Endothelial cell of umbilical vein (primary cell): ENCODE measurements around the gene SLC8A1.

Experiments used
- CTCF ChIP-seq, 2 donors: IDR thresholded peaks; 1 replicate in 1 of 2; 2 replicates in 1 of 2; pipeline ENCODE4 v1.5.1; 2011; ENCODE audit warnings: low read length in 2 of 2, mild to moderate bottlenecking in 2 of 2, moderate library complexity in 2 of 2, control low read depth in 1 of 2, inconsistent platforms in 1 of 2, low read depth in 1 of 2; ENCODE audit not compliant: insufficient read depth in 1 of 2; ENCODE audit errors: extremely low read depth in 1 of 2
- EZH2 ChIP-seq: IDR thresholded peaks from 2 replicates; pipeline ENCODE4 v1.6.1; 2012; ENCODE audit warnings: borderline replicate concordance, low read depth, mild to moderate bottlenecking, moderate library complexity, low read length, inconsistent platforms; ENCODE audit not compliant: severe bottlenecking
- FOS ChIP-seq: IDR thresholded peaks from 2 replicates; pipeline ENCODE4 v1.6.1; 2011; ENCODE audit warnings: mild to moderate bottlenecking, low read length, moderate library complexity, borderline replicate concordance; ENCODE audit not compliant: insufficient read depth
- JUN ChIP-seq: IDR thresholded peaks from 2 replicates; pipeline ENCODE4 v1.6.1; 2011; ENCODE audit warnings: borderline replicate concordance, low read depth; ENCODE audit not compliant: insufficient read length, insufficient read depth
- MAX ChIP-seq: IDR thresholded peaks from 2 replicates; pipeline ENCODE4 v1.6.1; 2011; ENCODE audit not compliant: insufficient read depth, insufficient read length
- POLR2A ChIP-seq: IDR thresholded peaks from 2 replicates; pipeline ENCODE4 v1.6.1; 2012; ENCODE audit warnings: low read depth, mild to moderate bottlenecking, control low read depth, low read length
- POLR2AphosphoS5 ChIP-seq: IDR thresholded peaks from 2 replicates; pipeline ENCODE4 v1.6.1; 2012; ENCODE audit warnings: low read depth, mild to moderate bottlenecking, control low read depth, low read length, moderate library complexity; ENCODE audit not compliant: insufficient read depth

- no peak for TF ChIP-seq CTCF (IDR thresholded peaks at IDR 0.05; ENCODE audit: extremely low read depth in 1 of 2, insufficient read depth in 1 of 2, low read depth in 1 of 2, low read length in 2 of 2)
- TF ChIP-seq POLR2A = no peak
- no peak for TF ChIP-seq EZH2
- TF ChIP-seq POLR2AphosphoS5 = no peak
- TF ChIP-seq FOS = no peak
- no peak for TF ChIP-seq MAX
- TF ChIP-seq JUN = no peak
Measured at GRCh38 chr2:40304340-40304739, 147.6 kb downstream of the SLC8A1 start.
